HG03045 (cell line): ENCODE results near the gene FSHR.

ENCODE experiments used
- ATAC-seq: cut with Tn5 transposase; IDR thresholded peaks from one replicate; pipeline ENCODE4 v1.9.1; 2021; ENCODE audit warnings: mild to moderate bottlenecking, moderate library complexity; ENCODE audit not compliant: unreplicated experiment

Gene FSHR

GRCh38 chr2:49035481-49035880 lies 118.8 kb downstream of the FSHR start:
- no peak for ATAC-seq

- no peak for ATAC-seq
These were observed 120.7 kb downstream of the FSHR start for GRCh38 chr2:49033394-49034185.

GRCh38 chr2:49032936-49033335 lies 121.4 kb downstream of the FSHR start:
- no peak for ATAC-seq

GRCh38 chr2:49032126-49032525 lies 122.2 kb downstream of the FSHR start:
- no peak for ATAC-seq

GRCh38 chr2:49029406-49029805 lies 124.9 kb downstream of the FSHR start:
- no peak for ATAC-seq

GRCh38 chr2:49028101-49028500 lies 126.2 kb downstream of the FSHR start:
- ATAC-seq = peak; percentile 93

- ATAC-seq = no peak
These were observed 127.6 kb downstream of the FSHR start for GRCh38 chr2:49026706-49027105.

- no peak for ATAC-seq
These were observed 133.0 kb downstream of the FSHR start for GRCh38 chr2:49021271-49021670.

GRCh38 chr2:49005261-49005660 lies 149.1 kb downstream of the FSHR start:
- no peak for ATAC-seq

- ATAC-seq = peak; percentile 61
These were observed 150.2 kb downstream of the FSHR start for GRCh38 chr2:49004036-49004626.

GRCh38 chr2:49003201-49003600 lies 151.1 kb downstream of the FSHR start:
- no peak for ATAC-seq

- no peak for ATAC-seq
These were observed 151.6 kb downstream of the FSHR start for GRCh38 chr2:49002750-49003149.

GRCh38 chr2:49000695-49001094 lies 153.6 kb downstream of the FSHR start:
- ATAC-seq = no peak

- ATAC-seq = no peak
These were observed 155.9 kb downstream of the FSHR start for GRCh38 chr2:48998449-48998848.

GRCh38 chr2:48993576-48993975 lies 160.7 kb downstream of the FSHR start:
- ATAC-seq = peak; percentile 43

GRCh38 chr2:48991415-48992131 lies 162.7 kb downstream of the FSHR start:
- ATAC-seq = peak; percentile 56

GRCh38 chr2:48984922-48985321 lies 169.4 kb downstream of the FSHR start:
- ATAC-seq = no peak

GRCh38 chr2:48983551-48983950 lies 170.8 kb downstream of the FSHR start:
- no peak for ATAC-seq

- ATAC-seq = no peak
These were observed 171.4 kb downstream of the FSHR start for GRCh38 chr2:48982887-48983435.

- no peak for ATAC-seq
These were observed 173.5 kb downstream of the FSHR start for GRCh38 chr2:48980846-48981245.

GRCh38 chr2:48979691-48980090 lies 174.6 kb downstream of the FSHR start:
- ATAC-seq = no peak

GRCh38 chr2:48978131-48978530 lies 176.2 kb downstream of the FSHR start:
- ATAC-seq = no peak
